AG04450 (cell line): ENCODE results near the gene BRD4. TPM values are rescaled to one million over a fixed set of nuclear protein-coding genes. Genes with fewer than 3 reads are reported as not detected.

Source experiments
- CTCF ChIA-PET: fragments of 300-600, 350-600 bp; formaldehyde crosslinking; extraction: SDS; loops from one replicate; lab custom pipeline; 2022; ENCODE audit warnings: antibody characterized with exemption, inconsistent platforms; lab: Charles Lee
- POLR2A ChIA-PET: fragments of 350-600 bp; formaldehyde crosslinking; extraction: SDS; loops from one replicate; lab custom pipeline; 2021; ENCODE audit warnings: antibody characterized with exemption, inconsistent platforms; lab: Yijun Ruan, JAX
- DNase-seq: peaks from one replicate; pipeline ENCODE4 v3.0.0-alpha.2; 2011; ENCODE audit warnings: low read depth, low spot score
- H3K27ac ChIP-seq: one replicate; pipeline ENCODE4 v1.5.1; 2012; ENCODE audit warnings: low read depth, low read length, control low read depth
- H3K27me3 ChIP-seq: one replicate; pipeline ENCODE4 v1.6.0; 2012; ENCODE audit warnings: low read length; ENCODE audit not compliant: control insufficient read depth, insufficient read depth
- H3K4me3 ChIP-seq: 2 replicates; pipeline ENCODE4 v1.5.1; 2011; ENCODE audit warnings: mild to moderate bottlenecking, low read depth, low read length, control low read depth
- H3K9me3 ChIP-seq: 2 replicates; pipeline ENCODE4 v1.5.1; 2012; ENCODE audit warnings: low read length; ENCODE audit not compliant: control insufficient read depth, insufficient read depth
- polyA plus RNA-seq: library from polyadenylated mRNA; depleted of rRNA; stranded (reverse); fragments of >200 nt; gene quantifications from 2 replicates; pipeline ENCODE4 v1.2.3, GENCODE V29; 2011
- TF ChIP-seq, protein P1 (sequence below): IDR thresholded peaks from 2 replicates; pipeline ENCODE4 v1.5.1; 2011; ENCODE audit warnings: low read depth, low read length, control low read depth, inconsistent platforms

Gene BRD4
- polyA plus RNA-seq, 1 experiment = 7.8 TPM

GRCh38 chr19:15231271-15231670 is 101.1 kb downstream of the BRD4 start:
- Histone ChIP-seq H3K9me3 (peaks cover 6% of the 10 kb centered on the region; the same call in 1 of the 2 replicates), H3K27ac (no peak overlapping the region), H3K4me3 (no peak overlapping the region), H3K27me3 (no peaks in the 10 kb centered on the region)
- no peak for DNase-seq
- ChIA-PET CTCF (interaction anchor here (0.6 kb wide), 1 partner anchor 20 kb away, joined by 3 read pairs; no protein-coding TSS in a partner anchor), POLR2A (no interaction called here)
- TF ChIP-seq, protein P1, sequence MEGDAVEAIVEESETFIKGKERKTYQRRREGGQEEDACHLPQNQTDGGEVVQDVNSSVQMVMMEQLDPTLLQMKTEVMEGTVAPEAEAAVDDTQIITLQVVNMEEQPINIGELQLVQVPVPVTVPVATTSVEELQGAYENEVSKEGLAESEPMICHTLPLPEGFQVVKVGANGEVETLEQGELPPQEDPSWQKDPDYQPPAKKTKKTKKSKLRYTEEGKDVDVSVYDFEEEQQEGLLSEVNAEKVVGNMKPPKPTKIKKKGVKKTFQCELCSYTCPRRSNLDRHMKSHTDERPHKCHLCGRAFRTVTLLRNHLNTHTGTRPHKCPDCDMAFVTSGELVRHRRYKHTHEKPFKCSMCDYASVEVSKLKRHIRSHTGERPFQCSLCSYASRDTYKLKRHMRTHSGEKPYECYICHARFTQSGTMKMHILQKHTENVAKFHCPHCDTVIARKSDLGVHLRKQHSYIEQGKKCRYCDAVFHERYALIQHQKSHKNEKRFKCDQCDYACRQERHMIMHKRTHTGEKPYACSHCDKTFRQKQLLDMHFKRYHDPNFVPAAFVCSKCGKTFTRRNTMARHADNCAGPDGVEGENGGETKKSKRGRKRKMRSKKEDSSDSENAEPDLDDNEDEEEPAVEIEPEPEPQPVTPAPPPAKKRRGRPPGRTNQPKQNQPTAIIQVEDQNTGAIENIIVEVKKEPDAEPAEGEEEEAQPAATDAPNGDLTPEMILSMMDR = no peak

- CTCF ChIA-PET = no interaction called here
- no peak for DNase-seq
- POLR2A ChIA-PET = interaction anchor here (0.7 to 1.4 kb wide), 2 partner anchors 23 to 109 kb away, joined by 4 to 9 read pairs; no protein-coding TSS in a partner anchor
Observed at GRCh38 chr19:15227261-15227660, 105.1 kb downstream of the BRD4 start.

GRCh38 chr19:15225760-15226159 is 106.6 kb downstream of the BRD4 start:
- TF ChIP-seq, protein P1 = no peak
- POLR2A ChIA-PET = interaction anchor here (0.6 kb wide), 1 partner anchor 13 kb away, joined by 6 read pairs; no protein-coding TSS in a partner anchor

More at GRCh38 chr19:15227261-15227660, 105.1 kb downstream of the BRD4 start:
- Histone ChIP-seq H3K4me3 (no peak overlapping the region), H3K27ac (no peak overlapping the region), H3K9me3 (no peaks in the 10 kb centered on the region; the same call in 1 of the 2 replicates), H3K27me3 (no peaks in the 10 kb centered on the region)
- TF ChIP-seq, protein P1 = no peak

GRCh38 chr19:15223649-15224361 is 108.5 kb downstream of the BRD4 start:
- H3K4me3 ChIP-seq = peak overlapping the region; percentile 78
- H3K27ac ChIP-seq = no peak overlapping the region
- TF ChIP-seq, protein P1 = no peak
- DNase-seq = no peak
- H3K27me3 ChIP-seq = no peaks in the 10 kb centered on the region
- ChIA-PET POLR2A (interaction anchor here (0.6 kb wide), 1 partner anchor 40 kb away, joined by 3 read pairs; no protein-coding TSS in a partner anchor), CTCF (no interaction called here)
- no peaks in the 10 kb centered on the region for H3K9me3 ChIP-seq

More at GRCh38 chr19:15225760-15226159, 106.6 kb downstream of the BRD4 start:
- DNase-seq = no peak
- Histone ChIP-seq H3K9me3 (no peaks in the 10 kb centered on the region), H3K4me3 (no peak overlapping the region), H3K27me3 (no peaks in the 10 kb centered on the region), H3K27ac (no peak overlapping the region)
- CTCF ChIA-PET = interaction anchor here (0.6 kb wide), 1 partner anchor 9 kb away, joined by 7 read pairs; no protein-coding TSS in a partner anchor
